Measurements from ENCODE around the gene CSTB.

GRCh38 chr21:43802713-43803313 lies 26.7 kb upstream of the CSTB start:
- TF ChIP-seq CTCF (IDR thresholded peaks at IDR 0.05) (no peak), POLR2A (IDR thresholded peaks at IDR 0.05) (no peak), EP300 (IDR thresholded peaks at IDR 0.05) (no peak)
